IPS DF 19.7 (cell line): ENCODE results near the gene EIF4G3.
"Not testable (repeated sequence)": the region's sequence is repeated elsewhere in the genome, so short reads cannot be mapped to it uniquely, and the experiment has no call there.

Experiments
- DNase-seq: peaks from one replicate; pipeline ENCODE4 v3.0.0-alpha.2; 2013; ENCODE audit warnings: low read depth, low spot score

The EIF4G3 gene

DNA sequence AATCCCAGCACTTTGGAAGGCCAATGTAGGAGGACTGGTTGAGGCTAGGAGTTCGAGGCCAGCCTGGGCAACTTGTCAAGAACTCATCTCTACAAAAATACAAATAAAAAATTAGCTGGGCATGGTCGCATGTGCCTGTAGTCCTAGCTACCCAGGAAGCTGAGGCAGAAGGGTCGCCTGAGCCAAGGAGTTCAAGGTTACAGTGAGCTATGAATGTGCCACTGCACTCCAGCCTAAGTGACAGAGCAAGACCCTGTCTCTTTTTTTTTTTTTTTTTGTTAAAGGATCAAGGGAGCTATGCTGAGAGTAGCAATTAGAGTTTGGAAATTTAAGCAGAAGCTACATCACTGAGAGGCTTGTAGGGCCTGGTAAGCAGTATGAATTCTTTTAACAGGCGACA, 70.9 kb downstream of the EIF4G3 start:
- no peak for DNase-seq

DNA sequence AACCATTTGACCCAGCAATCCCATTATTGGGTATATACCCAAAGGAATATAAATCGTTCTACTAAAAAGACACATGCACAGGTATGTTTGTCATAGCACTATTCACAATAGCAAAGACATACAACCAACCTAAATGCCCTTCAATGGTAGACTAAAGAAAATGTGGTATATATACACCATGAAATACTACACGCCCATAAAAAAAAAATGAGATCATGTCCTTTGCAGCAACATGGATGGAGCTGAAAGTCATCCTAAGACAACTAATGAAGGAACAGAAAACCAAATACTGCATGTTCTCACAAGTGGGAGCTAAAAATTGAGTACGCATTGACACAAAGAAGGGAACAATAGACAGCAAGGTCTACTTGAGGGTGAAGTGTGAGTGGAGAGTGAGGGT, 72.0 kb downstream of the EIF4G3 start:
- DNase-seq: no peak

GRCh38 chr1:21100481-21100921, 76.2 kb downstream of the EIF4G3 start:
- DNase-seq: no peak

DNA sequence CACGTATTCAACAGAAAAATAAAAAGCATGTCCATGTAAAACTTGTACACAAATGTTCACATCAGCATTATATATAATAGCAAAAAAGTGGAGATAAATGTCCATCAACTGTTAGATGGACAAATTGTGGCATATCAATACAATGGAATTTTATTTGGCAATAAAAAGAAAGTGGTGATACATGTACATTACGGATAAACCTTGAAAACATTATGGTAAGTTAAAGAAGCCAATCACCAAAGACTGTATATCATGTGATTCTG, 76.9 kb downstream of the EIF4G3 start:
- DNase-seq: no peak

DNA sequence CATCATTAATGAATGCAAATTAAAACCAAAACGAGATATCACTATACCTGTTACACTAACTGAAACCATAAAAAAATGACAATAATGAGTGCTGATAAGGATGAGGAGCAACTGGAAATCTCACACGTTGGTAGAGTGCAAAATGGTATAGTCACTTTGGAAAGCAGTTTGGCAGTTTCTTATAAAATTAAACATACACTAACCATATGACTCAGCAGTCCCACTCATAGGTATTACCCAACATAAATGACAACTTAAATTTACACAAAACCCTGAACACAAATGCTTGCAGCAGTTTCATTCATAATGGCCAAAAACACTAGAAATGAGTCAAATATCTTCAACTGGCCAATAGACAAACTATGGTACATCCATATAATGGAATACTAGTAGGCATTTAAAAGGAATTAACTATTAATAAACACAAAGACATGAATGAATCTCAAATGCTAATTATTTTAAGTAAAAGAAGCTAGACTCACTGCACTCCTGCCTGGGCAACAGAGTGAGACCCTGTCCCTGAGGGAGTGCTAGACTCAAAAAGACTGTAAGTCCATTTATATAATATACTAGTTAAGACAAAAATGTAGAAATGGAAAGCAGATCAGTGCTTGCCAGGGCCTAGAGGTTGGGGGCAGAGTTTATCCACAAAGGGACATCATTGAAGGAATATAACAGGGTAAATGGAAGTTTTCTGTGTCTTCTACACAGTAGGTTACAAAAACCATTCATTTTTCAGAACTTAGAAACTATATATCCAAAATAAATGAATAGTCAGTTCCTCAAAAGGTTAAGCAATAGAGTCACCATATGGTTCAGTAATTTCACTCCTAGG, 77.4 kb downstream of the EIF4G3 start:
- DNase-seq: no peak

GRCh38 chr1:21098186-21098915, 78.3 kb downstream of the EIF4G3 start:
- DNase-seq: no peak

GRCh38 chr1:21097729-21098128, 79.0 kb downstream of the EIF4G3 start:
- no peak for DNase-seq

- no peak for DNase-seq
Measured at GRCh38 chr1:21095976-21096375, 80.7 kb downstream of the EIF4G3 start.

DNA sequence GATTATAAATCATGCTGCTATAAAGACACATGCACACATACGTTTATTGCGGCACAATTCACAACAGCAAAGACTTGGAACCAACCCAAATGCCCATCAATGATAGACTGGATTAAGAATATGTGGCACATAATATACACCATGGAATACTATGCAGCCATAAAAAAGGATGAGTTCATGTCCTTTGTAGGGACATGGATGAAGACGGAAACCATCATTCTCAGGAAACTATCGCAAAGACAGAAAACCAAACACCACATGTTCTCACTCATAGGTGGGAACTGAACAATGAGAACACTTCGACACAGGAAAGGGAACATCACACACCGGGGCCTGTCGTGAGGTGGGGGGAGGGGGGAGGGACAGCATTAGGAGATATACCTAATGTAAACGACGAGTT, 82.4 kb downstream of the EIF4G3 start:
- DNase-seq: not testable (repeated sequence)

- not testable (repeated sequence) for DNase-seq
Measured at GRCh38 chr1:21093271-21093958, 83.3 kb downstream of the EIF4G3 start.

GRCh38 chr1:21092545-21092944, 84.2 kb downstream of the EIF4G3 start:
- DNase-seq: not testable (repeated sequence)

DNA sequence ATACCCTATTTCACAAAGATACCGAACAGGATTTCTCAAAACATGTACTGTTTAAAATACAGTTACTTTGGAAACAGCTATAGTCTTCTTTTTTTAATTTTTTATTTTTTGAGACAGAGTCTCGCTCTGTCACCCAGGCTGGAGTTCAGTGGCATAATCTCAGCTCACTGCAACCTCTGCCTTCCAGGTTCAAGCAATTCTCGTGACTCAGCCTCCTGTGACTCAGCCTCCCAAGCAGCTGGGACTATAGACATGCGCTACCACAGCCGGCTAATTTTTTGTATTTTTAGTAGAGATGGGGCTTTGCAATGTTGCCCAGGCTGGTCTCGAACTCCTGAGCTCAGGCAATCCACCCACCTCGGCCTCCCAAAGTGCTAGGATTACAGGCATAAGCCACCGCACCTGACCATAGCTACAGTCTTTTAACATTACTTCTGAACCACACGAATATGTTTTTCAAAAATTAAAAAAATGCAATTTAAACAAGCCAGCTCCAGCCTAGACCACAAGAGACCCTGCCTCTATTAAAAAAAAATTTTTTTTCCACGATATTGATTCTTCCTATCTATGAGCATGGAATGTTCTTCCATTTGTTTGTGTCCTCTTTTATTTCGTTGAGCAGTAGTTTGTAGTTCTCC, 85.5 kb downstream of the EIF4G3 start:
- DNase-seq: not testable (repeated sequence)

- no peak for DNase-seq
Measured at GRCh38 chr1:21090463-21090862, 86.2 kb downstream of the EIF4G3 start.

DNA sequence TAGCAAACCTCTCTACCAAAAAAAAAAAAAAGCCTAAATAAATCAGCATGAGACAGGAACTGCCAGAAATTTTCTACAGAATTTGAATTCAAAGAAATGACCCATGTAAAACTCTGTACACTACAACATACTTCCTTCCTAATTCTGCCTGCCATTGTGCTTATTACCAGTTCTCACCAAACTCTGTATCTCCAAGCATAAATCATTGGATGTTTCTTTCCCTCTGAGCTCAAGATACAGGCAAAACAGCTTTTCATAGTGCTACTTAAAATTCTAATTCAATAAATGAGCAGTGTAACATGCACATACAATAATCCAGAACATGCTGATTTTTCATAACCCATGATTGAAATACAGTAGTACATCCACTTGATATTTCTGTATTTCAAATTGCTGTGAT, 87.0 kb downstream of the EIF4G3 start:
- no peak for DNase-seq

GRCh38 chr1:21089299-21089698, 87.4 kb downstream of the EIF4G3 start:
- no peak for DNase-seq

GRCh38 chr1:21084111-21084810, 92.4 kb downstream of the EIF4G3 start:
- DNase-seq: no peak

DNA sequence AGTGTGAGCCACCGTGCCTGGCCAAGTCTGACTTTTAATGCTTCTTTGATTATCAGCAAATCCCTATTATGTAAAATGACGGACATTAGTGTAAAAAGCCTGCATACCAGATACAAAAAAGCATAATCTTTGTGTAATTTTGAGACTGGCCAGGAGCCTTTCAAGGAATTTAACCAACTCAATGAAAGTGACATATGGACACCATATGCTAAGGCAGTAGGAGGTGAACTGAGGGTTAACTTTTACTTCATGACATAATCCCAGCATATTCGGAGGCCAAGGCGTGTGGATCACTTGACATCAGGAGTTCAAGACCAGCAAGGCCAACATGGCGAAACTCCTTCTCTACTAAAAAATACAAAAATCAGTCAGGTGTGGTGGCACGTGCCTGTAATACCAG, 94.6 kb downstream of the EIF4G3 start:
- no peak for DNase-seq

GRCh38 chr1:21077085-21077484, 99.6 kb downstream of the EIF4G3 start:
- DNase-seq: no peak

GRCh38 chr1:21072721-21073120, 104.0 kb downstream of the EIF4G3 start:
- DNase-seq: no peak

DNA sequence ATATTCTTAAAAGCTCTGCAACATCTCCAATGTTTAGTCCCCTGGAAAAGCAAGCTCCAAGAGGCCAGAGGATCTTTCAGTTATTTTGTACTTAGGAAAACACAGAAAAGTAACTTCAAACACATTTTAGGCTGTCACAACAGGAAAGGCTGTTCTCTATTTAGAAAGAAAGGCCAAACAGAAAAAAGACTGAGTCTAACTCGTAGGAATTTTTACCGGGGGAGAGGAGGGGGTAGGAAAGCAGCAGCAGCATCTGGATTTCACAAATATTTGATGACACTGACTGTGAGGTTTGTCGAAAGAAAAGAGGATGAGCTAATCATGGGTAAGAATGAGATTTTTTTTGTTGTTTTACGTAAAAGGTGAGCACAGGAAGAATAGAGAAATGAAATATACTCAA, 107.1 kb downstream of the EIF4G3 start:
- no peak for DNase-seq

- DNase-seq: no peak
Measured at GRCh38 chr1:21068937-21069336, 107.8 kb downstream of the EIF4G3 start.
